HG03378 (cell line): ENCODE data around the gene DIP2B.

ENCODE experiments used
- ATAC-seq: cut with Tn5 transposase; IDR thresholded peaks from one replicate; pipeline ENCODE4 v1.9.1; 2021; ENCODE audit warnings: mild to moderate bottlenecking, moderate library complexity; ENCODE audit not compliant: unreplicated experiment

DIP2B gene

DNA sequence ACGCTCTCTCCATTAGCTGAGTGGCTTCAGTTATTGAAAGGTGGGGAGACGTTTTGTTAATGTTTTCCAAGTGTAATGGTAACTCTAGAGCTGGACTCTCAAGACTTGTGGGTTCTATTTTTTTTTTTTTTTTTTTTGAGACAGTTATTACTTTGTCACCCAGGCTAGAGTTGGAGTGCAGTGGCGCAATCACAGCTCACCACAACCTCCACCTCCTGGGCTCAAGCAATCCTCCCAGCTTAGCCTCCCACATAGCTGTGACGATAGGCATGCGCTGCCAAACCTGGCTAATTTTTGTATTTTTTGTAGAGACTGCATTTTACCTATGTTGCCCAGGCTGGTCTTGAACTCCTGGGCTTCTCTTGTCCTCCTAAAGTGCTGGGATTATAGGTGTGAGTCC lies 285.3 kb downstream of the DIP2B start:
- ATAC-seq = no peak
